Right lobe of liver (tissue), 6 donors: Measurements from ENCODE around the gene MIEF1. TPM values are rescaled to one million over a fixed set of nuclear protein-coding genes. Genes with fewer than 3 reads are reported as not detected.

Source experiments
- ATAC-seq, 4 donors: fragments of 200-7000 bp; cut with Tn5 transposase; one replicate each; pipeline ENCODE4 v1.9.1; 2020; ENCODE audit warnings: mild to moderate bottlenecking in 4 of 4, moderate library complexity in 4 of 4
- DNase-seq, 3 donors: peaks; one replicate each; pipeline ENCODE4 v3.0.0-alpha.2; 2020
- H3K27ac ChIP-seq, 3 donors: fragments of 200-600 bp; one replicate each; pipeline ENCODE4 v1.8.0; 2022
- H3K27me3 ChIP-seq, 2 donors: fragments of 200-600 bp; one replicate each; pipeline ENCODE4 v1.8.0; 2022
- H3K36me3 ChIP-seq, 4 donors: fragments of 200-600 bp; sonication (generic) in 1 of 4; one replicate each; pipeline versions ENCODE4 v1.5.1 to v1.8.0; 2017 to 2022; ENCODE audit warnings: control low read depth in 1 of 4
- H3K4me1 ChIP-seq, 4 donors: fragments of 200-600 bp; sonication (generic) in 1 of 4; one replicate each; pipeline versions ENCODE4 v1.5.1 to v1.8.0; 2017 to 2022; ENCODE audit warnings: control low read depth in 1 of 4
- H3K4me3 ChIP-seq, 3 donors: fragments of 200-600 bp; one replicate each; pipeline ENCODE4 v1.8.0; 2022
- H3K9me3 ChIP-seq, 4 donors: fragments of 200-600 bp; sonication (generic) in 1 of 4; one replicate each; pipeline versions ENCODE4 v1.5.1 to v1.8.0; 2017 to 2022; ENCODE audit warnings: control low read depth in 1 of 4
- POLR2A ChIP-seq: fragments of 450-650 bp; IDR thresholded peaks from one replicate; pipeline ENCODE4 v1.6.1; 2017; ENCODE audit warnings: antibody characterized with exemption, mild to moderate bottlenecking
- WGBS: methylation state at CpG from one replicate; pipeline ENCODE4 v1.1.6; 2018; ENCODE audit warnings: low coverage, low lambda C conversion rate; ENCODE audit not compliant: insufficient coverage; ENCODE audit errors: missing lambda C conversion rate; 5-methylcytosine and 5-hydroxymethylcytosine counted together
- intact Hi-C, 2 donors: fragments of 100-400 bp; cut with DNase I; formaldehyde crosslinking; loops; one replicate each; pipeline versions ENCODE4 v1.11.2 to v1.14.1; 2022
- total RNA-seq, 6 experiments: library from RNA; depleted of rRNA in 2 of 6; stranded (reverse); fragments of >200 nt in 2 of 6; fragmentation: NEBNext Ultra II Directional in 3 of 6; extraction: Animal tissue kit (Norgen Biotek cat#: 25700) in 3 of 6; gene quantifications; one replicate each; pipeline versions ENCODE4 v1.1.0 to v1.2.4, GENCODE V29; 2016 to 2023
- TF ChIP-seq, protein P1 (sequence below), 4 donors: fragments of 200-600 bp in 3 of 4; fragments of 450-650 bp in 1 of 4; IDR thresholded peaks; one replicate each; pipeline versions ENCODE4 v1.5.1 to v1.8.0; 2016 to 2022; ENCODE audit warnings: antibody characterized with exemption in 4 of 4, mild to moderate bottlenecking in 2 of 4
- donor health status: DM: no; HTN: yes; CAD: no.
- donor health status: DM: no; HTN: no; CAD: no.
- donor health status: DM: no; HTN: no; CAD: no.
- donor health status: DM: no; HTN: yes; CAD: no.
- donor health status: DM: no; HTN: yes; CAD: no.

MIEF1 gene
- total RNA-seq, 6 experiments from 2014 or later: 17.4 to 24.4 (median 21.5) TPM

DNA sequence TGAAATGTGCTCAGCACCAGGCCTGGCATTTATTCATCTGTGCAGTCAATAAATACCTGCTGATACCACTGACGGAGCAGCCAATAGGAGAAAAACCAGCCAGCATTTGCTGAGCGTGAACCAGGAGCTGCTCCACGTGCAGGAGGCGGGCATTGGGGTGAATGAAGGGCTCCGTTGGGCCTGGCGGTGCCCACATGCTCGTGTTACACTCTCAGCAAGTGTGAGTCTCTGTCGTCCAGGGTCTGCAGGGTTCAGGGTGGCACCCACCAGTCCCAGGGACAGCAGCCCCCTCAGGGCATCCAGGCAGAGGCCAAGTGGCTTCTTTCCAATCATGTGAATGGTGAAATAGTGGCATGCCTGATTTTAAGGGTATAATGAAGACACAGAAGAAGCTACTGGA, 34.6 kb downstream of the MIEF1 start:
- intact Hi-C loops: loop anchor here (5.0 kb wide), 1 partner anchor 491 kb away; no protein-coding TSS in a partner anchor
- Histone ChIP-seq H3K4me1 (peaks cover 0 to 9% (median under 1%) of the 10 kb centered on the region in 4 donors), H3K27me3 (no peaks in the 10 kb centered on the region), H3K9me3 (no peaks in the 10 kb centered on the region), H3K4me3 (no peak overlapping the region), H3K27ac (no peak overlapping the region), H3K36me3 (no peaks in the 10 kb centered on the region)
- WGBS: 23% methylated on average over 4 of the region's 8 CpGs
- no peak for TF ChIP-seq POLR2A
- TF ChIP-seq, protein P1, sequence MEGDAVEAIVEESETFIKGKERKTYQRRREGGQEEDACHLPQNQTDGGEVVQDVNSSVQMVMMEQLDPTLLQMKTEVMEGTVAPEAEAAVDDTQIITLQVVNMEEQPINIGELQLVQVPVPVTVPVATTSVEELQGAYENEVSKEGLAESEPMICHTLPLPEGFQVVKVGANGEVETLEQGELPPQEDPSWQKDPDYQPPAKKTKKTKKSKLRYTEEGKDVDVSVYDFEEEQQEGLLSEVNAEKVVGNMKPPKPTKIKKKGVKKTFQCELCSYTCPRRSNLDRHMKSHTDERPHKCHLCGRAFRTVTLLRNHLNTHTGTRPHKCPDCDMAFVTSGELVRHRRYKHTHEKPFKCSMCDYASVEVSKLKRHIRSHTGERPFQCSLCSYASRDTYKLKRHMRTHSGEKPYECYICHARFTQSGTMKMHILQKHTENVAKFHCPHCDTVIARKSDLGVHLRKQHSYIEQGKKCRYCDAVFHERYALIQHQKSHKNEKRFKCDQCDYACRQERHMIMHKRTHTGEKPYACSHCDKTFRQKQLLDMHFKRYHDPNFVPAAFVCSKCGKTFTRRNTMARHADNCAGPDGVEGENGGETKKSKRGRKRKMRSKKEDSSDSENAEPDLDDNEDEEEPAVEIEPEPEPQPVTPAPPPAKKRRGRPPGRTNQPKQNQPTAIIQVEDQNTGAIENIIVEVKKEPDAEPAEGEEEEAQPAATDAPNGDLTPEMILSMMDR (IDR thresholded peaks at IDR 0.05): no peak
- no peak for DNase-seq
- ATAC-seq: no peak

DNA sequence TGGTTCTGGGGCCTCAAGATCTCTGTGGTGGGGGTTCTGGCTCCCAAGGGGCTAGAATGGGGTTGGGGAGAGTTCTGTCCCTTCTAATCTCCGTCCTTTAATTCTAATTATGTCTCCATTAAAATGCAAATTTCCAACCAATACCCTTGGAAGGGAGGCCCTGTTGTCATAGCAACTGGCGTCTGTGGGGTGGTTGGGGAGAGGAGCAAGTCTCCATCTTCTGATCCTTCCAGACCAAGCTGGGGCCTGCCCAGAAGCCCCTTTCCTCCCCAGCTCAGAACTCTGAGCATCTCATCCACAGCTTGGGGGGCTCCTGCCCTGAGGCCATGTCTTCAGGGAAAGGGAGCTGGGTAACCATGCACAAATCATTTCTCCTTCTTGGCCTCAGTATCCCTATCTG, 35.9 kb downstream of the MIEF1 start:
- no peaks in the 10 kb centered on the region for H3K9me3 ChIP-seq
- WGBS: 55% methylated on average over 2 of the region's 2 CpGs
- ATAC-seq (no peak), DNase-seq (no peak)
- intact Hi-C loops: loop anchor here (5.0 kb wide), 1 partner anchor 489 kb away; no protein-coding TSS in a partner anchor
- peaks cover 0 to 6% (median 0%) of the 10 kb centered on the region in 4 donors for H3K4me1 ChIP-seq
- no peaks in the 10 kb centered on the region for H3K27me3 ChIP-seq
- TF ChIP-seq, protein P1 (IDR thresholded peaks at IDR 0.05): no peak
- TF ChIP-seq POLR2A: no peak
- no peaks in the 10 kb centered on the region for H3K36me3 ChIP-seq
- H3K4me3 ChIP-seq: no peak overlapping the region
- no peak overlapping the region for H3K27ac ChIP-seq

DNA sequence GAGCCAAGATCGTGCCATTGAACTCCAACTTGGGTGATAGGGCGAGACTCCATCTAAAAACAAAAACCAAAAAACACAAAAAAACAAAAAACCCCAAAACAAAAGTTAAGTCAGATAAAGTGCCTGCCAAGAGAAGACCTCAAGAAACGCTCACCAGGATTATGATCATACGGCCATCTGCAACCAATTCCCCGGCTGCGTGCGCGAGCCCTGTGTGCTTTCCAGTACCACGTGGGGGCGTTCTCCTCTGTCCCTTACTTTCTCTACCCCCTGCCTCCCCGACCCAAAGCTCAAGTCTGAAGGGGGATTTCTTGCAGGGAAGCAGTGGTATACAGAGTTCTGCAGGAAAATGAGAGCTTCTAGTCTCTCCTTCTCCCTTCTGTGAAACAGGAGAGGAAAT, 41.0 kb downstream of the MIEF1 start:
- DNase-seq: no peak
- Histone ChIP-seq H3K27ac (no peak overlapping the region), H3K27me3 (peaks cover 0 to 14% of the 10 kb centered on the region in 2 donors), H3K4me1 (no peaks in the 10 kb centered on the region), H3K36me3 (no peaks in the 10 kb centered on the region), H3K4me3 (no peak overlapping the region), H3K9me3 (no peaks in the 10 kb centered on the region)
- 19% methylated on average over 11 of the region's 11 CpGs for WGBS
- ATAC-seq: no peak
- intact Hi-C loops: no loop called here
- TF ChIP-seq, protein P1 (IDR thresholded peaks at IDR 0.05): peak in 3 of 4 donors; percentile 6 to 20 (median 8)
- TF ChIP-seq POLR2A: no peak

DNA sequence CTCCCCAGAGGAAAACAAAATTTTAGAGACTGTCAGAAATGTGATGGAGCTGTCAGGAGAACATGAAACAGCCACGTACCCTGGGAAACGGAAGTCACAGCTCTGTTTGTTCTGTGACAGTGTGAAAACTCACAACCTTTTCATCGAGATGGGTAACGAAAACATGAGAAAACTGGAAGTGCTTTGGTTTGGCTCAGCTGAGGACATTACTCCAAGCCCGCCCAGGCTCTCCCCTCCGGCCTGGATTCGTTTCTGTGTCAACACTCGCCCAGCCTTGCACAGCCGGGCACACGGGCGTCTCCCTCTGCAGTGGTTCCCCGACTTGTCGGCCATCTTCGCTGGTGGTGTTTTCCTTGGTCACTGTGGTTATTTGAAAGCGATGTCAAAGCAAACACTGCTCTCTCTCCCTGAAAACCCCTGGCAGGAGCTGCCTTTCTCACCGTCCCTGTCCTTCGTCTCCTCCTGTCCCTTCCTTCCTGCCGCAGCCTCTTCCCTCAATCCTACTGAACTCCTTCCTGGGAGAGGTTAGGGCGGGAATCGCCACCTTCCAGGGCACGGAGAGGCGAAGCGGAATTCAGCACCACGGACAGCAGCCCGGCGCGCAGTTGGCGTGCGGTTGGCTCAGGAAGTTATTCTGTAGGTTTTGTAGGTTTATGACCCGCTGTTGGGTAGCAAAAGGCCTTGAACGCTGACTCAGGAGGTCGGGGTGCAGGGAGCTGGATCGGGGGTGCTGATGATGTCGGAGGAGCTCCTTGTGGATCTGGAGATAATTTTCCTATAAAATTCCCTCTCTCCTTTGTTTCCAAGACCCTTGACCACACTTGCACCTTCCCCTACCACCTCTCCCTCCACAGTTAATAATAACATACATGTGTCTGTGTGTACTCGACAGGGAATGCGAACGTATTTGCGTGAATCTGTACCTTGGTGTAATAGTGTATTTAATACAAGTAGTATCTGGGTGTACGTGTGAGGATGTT, 43.6 kb downstream of the MIEF1 start:
- H3K27me3 ChIP-seq: peaks cover 0 to 14% of the 10 kb centered on the region in 2 donors
- H3K36me3 ChIP-seq: no peaks in the 10 kb centered on the region
- 21% methylated on average over 33 of the region's 39 CpGs for WGBS
- intact Hi-C loops: no loop called here
- H3K4me1 ChIP-seq: no peaks in the 10 kb centered on the region
- DNase-seq (no peak), ATAC-seq (peak; percentile 26 to 66 (median 38))
- no peak overlapping the region for H3K27ac ChIP-seq
- no peaks in the 10 kb centered on the region for H3K9me3 ChIP-seq
- H3K4me3 ChIP-seq: no peak overlapping the region
- no peak for TF ChIP-seq POLR2A
- TF ChIP-seq, protein P1 (IDR thresholded peaks at IDR 0.05): no peak
